ENCODE data around the gene MELK. TPM values are rescaled to one million over a fixed set of nuclear protein-coding genes. Genes with fewer than 3 reads are reported as not detected.
"Not testable (repeated sequence)": the region's sequence is repeated elsewhere in the genome, so short reads cannot be mapped to it uniquely, and the experiment has no call there.

MELK gene
- total RNA-seq, result 1 to 10 TPM in 2 of 10 donors, under 1 TPM in 4, not detected in 4; 0.16 to 3.1 (median 0.48) TPM
- under 1 TPM; 0.15 to 0.17 TPM for polyA plus RNA-seq
- long read RNA-seq, donor 1, partial matches to known transcripts, result 0 of 1 reads
- long read RNA-seq, donor 1, other reads (novel, unspliced or antisense), result 1 of 1 reads
- long read RNA-seq, donor 2, result 0 reads
- long read RNA-seq, donor 3, partial matches to known transcripts, result 1 of 2 reads
- long read RNA-seq, donor 3, other reads (novel, unspliced or antisense), result 1 of 2 reads

GRCh38 chr9:36572515-36573418 lies at the start of gene MELK:
Gene MELK, plus strand, starts transcription at chr9:36572895. Its CDS starts 8,787 bp downstream, at chr9:36581682.
- peak within 1 kb of the TSS in 8 of 10 donors; percentile 5 to 89 (median 68) for H3K27ac ChIP-seq
- H3K9me3 ChIP-seq, result no peaks in the 10 kb centered on the region
- H3K36me3 ChIP-seq, result no peaks in the 10 kb centered on the region
- ATAC-seq, result peak; percentile 95 to 99 (median 97)
- peaks cover 0 to 17% (median 12%) of the 10 kb centered on the region in 9 donors for H3K4me1 ChIP-seq
- peak; percentile 72 to 84 for DNase-seq
- 0% methylated on average over 72 to 74 of the region's 74 CpGs for WGBS, 2 donors
- H3K4me3 ChIP-seq, result peak within 1 kb of the TSS; percentile 51 to 98 (median 82)
- no peak for TF ChIP-seq CTCF (IDR thresholded peaks at IDR 0.05)
- intact Hi-C loops (cut with DNase I), result loop anchor here in 1 of 10 donors (5.0 kb wide), 1 partner anchor 165 kb away; no protein-coding TSS in a partner anchor
- H3K27me3 ChIP-seq, result no peaks in the 10 kb centered on the region

- 88 to 95% methylated on average over 2 of the region's 2 CpGs for WGBS, 2 donors
- intact Hi-C loops (cut with DNase I), result no loop called here
Measured at GRCh38 chr9:36530224-36530623, 42.5 kb upstream of the MELK start.

GRCh38 chr9:36532353-36532752 lies 40.3 kb upstream of the MELK start:
- no peak overlapping the region for H3K27ac ChIP-seq
- DNase-seq, result no peak
- 63 to 68% methylated on average over 3 of the region's 3 CpGs for WGBS, 2 donors
- no peak for ATAC-seq
- no peak overlapping the region for H3K4me3 ChIP-seq
- no peaks in the 10 kb centered on the region for H3K27me3 ChIP-seq
- intact Hi-C loops (cut with DNase I), result no loop called here
- H3K9me3 ChIP-seq, result no peaks in the 10 kb centered on the region
- no peaks in the 10 kb centered on the region for H3K4me1 ChIP-seq
- TF ChIP-seq CTCF (IDR thresholded peaks at IDR 0.05), result no peak
- no peaks in the 10 kb centered on the region for H3K36me3 ChIP-seq

More at GRCh38 chr9:36530224-36530623, 42.5 kb upstream of the MELK start:
- TF ChIP-seq CTCF (IDR thresholded peaks at IDR 0.05), result no peak
- DNase-seq (no peak), ATAC-seq (no peak)
- H3K27me3 ChIP-seq, result no peaks in the 10 kb centered on the region
- no peak overlapping the region for H3K27ac ChIP-seq
- no peaks in the 10 kb centered on the region for H3K4me1 ChIP-seq
- no peaks in the 10 kb centered on the region for H3K9me3 ChIP-seq
- H3K4me3 ChIP-seq, result no peak overlapping the region
- no peaks in the 10 kb centered on the region for H3K36me3 ChIP-seq

- intact Hi-C loops (cut with DNase I); H3K4me1 ChIP-seq; ATAC-seq: not testable (repeated sequence)
Measured at GRCh38 chr9:36533726-36534125, 39.0 kb upstream of the MELK start.

More at GRCh38 chr9:36533726-36534125, 39.0 kb upstream of the MELK start:
- not testable (repeated sequence) for H3K4me3 ChIP-seq, H3K27me3 ChIP-seq, DNase-seq, H3K36me3 ChIP-seq, H3K9me3 ChIP-seq, H3K27ac ChIP-seq
- WGBS, 2 donors, result 77 to 81% methylated on average over 6 of the region's 6 CpGs

All from heart right ventricle (tissue), 16 donors.